ENCODE data around the gene INCENP. TPM values are rescaled to one million over a fixed set of nuclear protein-coding genes. Genes with fewer than 3 reads are reported as not detected.
A peak's percentile ranks its signal among the peaks of the same experiment; 100 is the strongest.

INCENP gene
- total and polyA plus RNA-seq, 2 of the 13 experiments (the other 11 are each of a cell fraction or from before 2014, with no cell fraction given): 14.1 to 37.3 TPM

- Histone ChIP-seq H3K9me3 (ENCODE audit: low read length) (no peaks in the 10 kb centered on the region; the same call in 1 of the 2 replicates), H3K36me3 (replicated peaks in 1 of 2; ENCODE audit: control insufficient read depth in 1 of 2, insufficient read depth in 2 of 2, low read length in 2 of 2) (no peaks in the 10 kb centered on the region), H2AFZ (ENCODE audit: low read length) (no peak overlapping the region), H3K4me3 (replicated peaks in 1 of 3; ENCODE audit: insufficient read depth in 1 of 3, low read depth in 2 of 3, low read length in 3 of 3) (no peak overlapping the region), H3K9ac (ENCODE audit: insufficient read depth, low read depth, low read length) (no peak overlapping the region), H3K27ac (ENCODE audit: extremely low read length, insufficient read depth, low read length) (no peak overlapping the region), H4K20me1 (ENCODE audit: insufficient read depth, low read length) (no peaks in the 10 kb centered on the region), H3K79me2 (ENCODE audit: insufficient read depth, low read length) (no peaks in the 10 kb centered on the region), H3K4me1 (ENCODE audit: insufficient read depth, low read length) (peaks cover 26% of the 10 kb centered on the region), H3K27me3 (ENCODE audit: control insufficient read depth in 1 of 2, insufficient read depth in 2 of 2, low read length in 2 of 2) (peaks cover 0 to 6% of the 10 kb centered on the region in 2 experiments; a peak in 2 of 5 replicates), H3K4me2 (ENCODE audit: low read depth, low read length) (peak overlapping the region; percentile 30; the same call in 1 of the 2 replicates)
- in situ Hi-C loops (cut with HindIII; ENCODE audit: extremely low pct_ligation_motif_present, low pct_unique_long_range_greater_than_20kb) (no loop called here), intact Hi-C loops (cut with micrococcal nuclease; ENCODE audit: unreplicated experiment) (loop anchor here (5.0 kb wide), 1 partner anchor 158 kb away; no protein-coding TSS in a partner anchor)
- no peak for TF ChIP-seq ZBTB44 (CRISPR knock-in tag; IDR thresholded peaks at IDR 0.05)
- no peak for TF ChIP-seq MAX (IDR thresholded peaks at IDR 0.05)
- no peak for TF ChIP-seq ZNF839 (CRISPR knock-in tag; IDR thresholded peaks at IDR 0.05; ENCODE audit: borderline replicate concordance)
- no peak for TF ChIP-seq NFE2 (CRISPR knock-in tag; IDR thresholded peaks at IDR 0.05)
- no peak for TF ChIP-seq TOE1 (CRISPR knock-in tag; IDR thresholded peaks at IDR 0.05)
- no peak for TF ChIP-seq ZMYM2 (CRISPR knock-in tag; IDR thresholded peaks at IDR 0.05)
- no peak for TF ChIP-seq FIP1L1 (IDR thresholded peaks at IDR 0.05; ENCODE audit: borderline replicate concordance, insufficient read depth, low read depth, low read length)
- no TSS peak for BruUV-seq (replicated peaks)
- 48% methylated on average over 5 of the region's 5 CpGs for WGBS (ENCODE audit: low lambda C conversion rate)
- no peak for DNase-seq (ENCODE audit: low spot score)
- no peak for ATAC-seq
- CTCF ChIA-PET (ENCODE audit: low intra/inter-chr PET ratio, low total read pairs): no interaction called here
- POLR2A ChIA-PET: no interaction called here
- FAIRE-seq: no peak
Observed at GRCh38 chr11:62105667-62106191, 18.1 kb upstream of the INCENP start.

All from HepG2 (cell line).